SK-N-SH (cell line): ENCODE results near the gene JMJD7. TPM values are rescaled to one million over a fixed set of nuclear protein-coding genes. Genes with fewer than 3 reads are reported as not detected.

Experiments used
- CTCF ChIA-PET: fragments of 300-600, 350-600 bp; formaldehyde crosslinking; extraction: SDS; loops from one replicate; lab custom pipeline; 2021; lab: Yijun Ruan, JAX
- POLR2A ChIA-PET: fragments of 350-600 bp; sonication (Branson Sonifier 250); formaldehyde crosslinking; extraction: SDS; loops from one replicate; lab custom pipeline; 2020; ENCODE audit warnings: antibody characterized with exemption, inconsistent platforms; lab: Yijun Ruan, JAX
- DNase-seq: peaks from one replicate; pipeline ENCODE4 v3.0.0; 2012
- H2AFZ ChIP-seq: fragments of 200-600 bp; sonication (generic); 2 replicates; pipeline ENCODE4 v1.8.1; 2016; ENCODE audit warnings: antibody characterized with exemption, mild to moderate bottlenecking, low read depth
- H3F3A ChIP-seq: fragments of 200-600 bp; sonication (generic); replicated peaks from 2 replicates; pipeline ENCODE3; 2016; ENCODE audit warnings: antibody characterized with exemption, mild to moderate bottlenecking; ENCODE audit not compliant: insufficient read depth
- H3K27ac ChIP-seq, 2 experiments: fragments of 200-500 bp in 1 of 2; fragments of 200-600 bp in 1 of 2; sonication (Bioruptor generic) in 1 of 2; sonication (generic), shearing (Covaris generic) in 1 of 2; 2 replicates each; pipeline versions ENCODE4 v1.5.1 to v1.6.1; 2014 to 2016; ENCODE audit warnings: low read depth in 2 of 2, inconsistent platforms in 1 of 2, low read length in 1 of 2, mild to moderate bottlenecking in 1 of 2, mixed read lengths in 1 of 2
- H3K27me3 ChIP-seq: fragments of 200-600 bp; sonication (generic), shearing (Covaris generic); 2 replicates; pipeline ENCODE4 v1.6.1; 2016; ENCODE audit warnings: mixed run types; ENCODE audit not compliant: insufficient read depth
- H3K36me3 ChIP-seq, 2 experiments: fragments of 200-500 bp in 1 of 2; fragments of 200-600 bp in 1 of 2; sonication (Bioruptor generic) in 1 of 2; sonication (generic) in 1 of 2; replicated peaks in 1 of 2; 2 replicates each; pipeline versions ENCODE3 to v1.5.1; 2014 to 2016; ENCODE audit warnings: low read length in 1 of 2, mild to moderate bottlenecking in 1 of 2; ENCODE audit not compliant: insufficient read depth in 2 of 2, control insufficient read depth in 1 of 2
- H3K4me1 ChIP-seq, 2 experiments: fragments of 200-500 bp in 1 of 2; fragments of 200-600 bp in 1 of 2; sonication (Bioruptor generic) in 1 of 2; sonication (generic), shearing (Covaris generic) in 1 of 2; 2 replicates each; pipeline versions ENCODE4 v1.5.1 to v1.6.1; 2014 to 2016; ENCODE audit warnings: low read depth in 1 of 2, low read length in 1 of 2, mixed run types in 1 of 2; ENCODE audit not compliant: insufficient read depth in 2 of 2, control insufficient read depth in 1 of 2
- H3K4me2 ChIP-seq: fragments of 200-600 bp; sonication (generic), shearing (Covaris generic); 2 replicates; pipeline ENCODE4 v1.6.1; 2017; ENCODE audit warnings: mixed run types
- H3K4me3 ChIP-seq, 2 experiments: fragments of 200-500 bp in 1 of 2; fragments of 200-600 bp in 1 of 2; sonication (Bioruptor generic) in 1 of 2; sonication (generic), shearing (Covaris generic) in 1 of 2; 2 replicates each; pipeline versions ENCODE4 v1.5.1 to v1.8.1; 2014 to 2016; ENCODE audit warnings: low read depth in 2 of 2, inconsistent platforms in 1 of 2, low read length in 1 of 2, mild to moderate bottlenecking in 1 of 2, mixed read lengths in 1 of 2, moderate library complexity in 1 of 2
- H3K79me2 ChIP-seq: fragments of 200-600 bp; sonication (generic); 2 replicates; pipeline ENCODE4 v1.8.1; 2017; ENCODE audit warnings: mild to moderate bottlenecking; ENCODE audit not compliant: insufficient read depth
- H3K9ac ChIP-seq: fragments of 200-600 bp; sonication (generic); 2 replicates; pipeline ENCODE4 v1.6.1; 2017; ENCODE audit warnings: mixed run types
- H3K9me2 ChIP-seq: fragments of 200-600 bp; sonication (generic); 2 replicates; pipeline ENCODE4 v1.6.1; 2017; ENCODE audit warnings: mixed run types
- H3K9me3 ChIP-seq: fragments of 200-600 bp; sonication (generic); 2 replicates; pipeline ENCODE4 v1.6.1; 2017; ENCODE audit warnings: mixed run types, mild to moderate bottlenecking, moderate library complexity
- H4K20me1 ChIP-seq: fragments of 200-600 bp; sonication (generic); 2 replicates; pipeline ENCODE4 v1.6.1; 2017; ENCODE audit warnings: mild to moderate bottlenecking, mixed run types; ENCODE audit not compliant: insufficient read depth
- ELF1 ChIP-seq: IDR thresholded peaks from 2 replicates; pipeline ENCODE4 v1.4.0; 2012
- GABPA ChIP-seq: IDR thresholded peaks from 2 replicates; pipeline ENCODE4 v1.4.0; 2012; ENCODE audit warnings: low read depth, mild to moderate bottlenecking
- JUND ChIP-seq: IDR thresholded peaks from 2 replicates; pipeline ENCODE4 v1.4.0; 2012
- MEF2A ChIP-seq: IDR thresholded peaks from 2 replicates; pipeline ENCODE4 v1.4.0; 2012; ENCODE audit warnings: low read depth, borderline replicate concordance
- MXI1 ChIP-seq: IDR thresholded peaks from 2 replicates; pipeline ENCODE4 v1.6.1; 2012; ENCODE audit warnings: mild to moderate bottlenecking, low read depth, low read length, improper control_type of control experiment
- NRF1 ChIP-seq: IDR thresholded peaks from 2 replicates; pipeline ENCODE4 v1.6.1; 2012; ENCODE audit warnings: low read depth, mild to moderate bottlenecking, low read length
- RAD21 ChIP-seq: IDR thresholded peaks from 2 replicates; pipeline ENCODE4 v1.6.1; 2012; ENCODE audit warnings: mild to moderate bottlenecking, low read length
- RXRA ChIP-seq: IDR thresholded peaks from 2 replicates; pipeline ENCODE4 v1.4.0; 2012; ENCODE audit warnings: low read depth, mild to moderate bottlenecking, borderline replicate concordance
- SIN3A ChIP-seq: IDR thresholded peaks from 2 replicates; pipeline ENCODE4 v1.6.1; 2012; ENCODE audit warnings: low read depth, mild to moderate bottlenecking, low read length, moderate library complexity, borderline replicate concordance
- TAF1 ChIP-seq: IDR thresholded peaks from 2 replicates; pipeline ENCODE4 v1.6.1; 2012; ENCODE audit warnings: low read depth, mild to moderate bottlenecking, low read length, moderate library complexity, borderline replicate concordance
- TEAD4 ChIP-seq: IDR thresholded peaks from 2 replicates; pipeline ENCODE4 v1.4.0; 2012; ENCODE audit warnings: mild to moderate bottlenecking, borderline replicate concordance; ENCODE audit not compliant: insufficient read depth
- ZBTB33 ChIP-seq: IDR thresholded peaks from 2 replicates; pipeline ENCODE4 v1.4.0; 2012; ENCODE audit warnings: low read depth, borderline replicate concordance
- WGBS: methylation state at CpG from one replicate; pipeline ENCODE4 v1.1.6; 2017; ENCODE audit warnings: low lambda C conversion rate; 5-methylcytosine and 5-hydroxymethylcytosine counted together
- polyA plus RNA-seq, 3 experiments: library from polyadenylated mRNA; depleted of rRNA; stranded (reverse); fragments of >200 nt; gene quantifications; 2 replicates each; pipeline ENCODE4 v1.2.3, GENCODE V29; 2012
- TF ChIP-seq, protein P1 (sequence below): IDR thresholded peaks from 2 replicates; pipeline ENCODE4 v1.4.0; 2012; ENCODE audit warnings: low read depth

The JMJD7 gene
- polyA plus RNA-seq, 1 of the 3 experiments (the other 2 are of a cell fraction), result 6.5 TPM

- ChIA-PET POLR2A (interaction anchor here (1.0 kb wide), 1 partner anchor 12 kb away, joined by 3 read pairs; no protein-coding TSS in a partner anchor), CTCF (interaction anchor here (1.1 to 3.1 kb wide), 3 partner anchors 21 to 73 kb away, joined by 4 to 16 read pairs (median 4); no protein-coding TSS in a partner anchor)
- Histone ChIP-seq H2AFZ (no peak overlapping the region), H3K4me1 (peaks cover 3 to 7% of the 10 kb centered on the region in 2 experiments; a peak in 3 of 4 replicates), H4K20me1 (no peaks in the 10 kb centered on the region), H3K27me3 (no peaks in the 10 kb centered on the region), H3K36me3 (peaks cover 0 to 5% of the 10 kb centered on the region in 2 experiments), H3F3A (no peaks in the 10 kb centered on the region), H3K79me2 (no peaks in the 10 kb centered on the region), H3K9me3 (no peaks in the 10 kb centered on the region), H3K4me3 (no peak overlapping the region), H3K9me2 (no peaks in the 10 kb centered on the region), H3K27ac (no peak overlapping the region), H3K4me2 (no peak overlapping the region), H3K9ac (no peak overlapping the region)
- WGBS, result 85% methylated on average over 6 of the region's 10 CpGs
- TF ChIP-seq JUND, result no peak
- no peak for TF ChIP-seq MXI1
- TF ChIP-seq, protein P1, sequence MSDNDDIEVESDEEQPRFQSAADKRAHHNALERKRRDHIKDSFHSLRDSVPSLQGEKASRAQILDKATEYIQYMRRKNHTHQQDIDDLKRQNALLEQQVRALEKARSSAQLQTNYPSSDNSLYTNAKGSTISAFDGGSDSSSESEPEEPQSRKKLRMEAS, result no peak
- no peak for TF ChIP-seq ELF1
- TF ChIP-seq RXRA, result no peak
- TF ChIP-seq TAF1, result no peak
- no peak for TF ChIP-seq SIN3A
- TF ChIP-seq TEAD4, result no peak
- no peak for TF ChIP-seq MEF2A
- TF ChIP-seq RAD21, result no peak
- TF ChIP-seq NRF1, result no peak
- DNase-seq, result no peak
Observed at GRCh38 chr15:41832208-41832607, 4.3 kb downstream of the JMJD7 start.

- DNase-seq, result no peak
- CTCF ChIA-PET, result interaction anchor here (1.1 to 3.1 kb wide), 2 partner anchors 54 to 72 kb away, joined by 4 to 16 read pairs; no protein-coding TSS in a partner anchor
Observed at GRCh38 chr15:41832875-41833274, 5.0 kb downstream of the JMJD7 start.

More at GRCh38 chr15:41832875-41833274, 5.0 kb downstream of the JMJD7 start:
- Histone ChIP-seq H3K9me3 (no peaks in the 10 kb centered on the region), H3K4me3 (no peak overlapping the region), H3K9ac (no peak overlapping the region), H2AFZ (no peak overlapping the region), H3F3A (no peaks in the 10 kb centered on the region), H4K20me1 (no peaks in the 10 kb centered on the region), H3K27me3 (no peaks in the 10 kb centered on the region), H3K4me2 (no peak overlapping the region), H3K9me2 (no peaks in the 10 kb centered on the region), H3K4me1 (peaks cover 0 to 7% of the 10 kb centered on the region in 2 experiments; a peak in 3 of 4 replicates), H3K79me2 (no peaks in the 10 kb centered on the region), H3K27ac (no peak overlapping the region), H3K36me3 (peaks cover 0 to 5% of the 10 kb centered on the region in 2 experiments)
- TF ChIP-seq GABPA (no peak), ZBTB33 (no peak)
- WGBS, result 96% methylated on average over 3 of the region's 3 CpGs
- POLR2A ChIA-PET, result no interaction called here
